ENCODE measurements around the gene BRAT1.

DNA sequence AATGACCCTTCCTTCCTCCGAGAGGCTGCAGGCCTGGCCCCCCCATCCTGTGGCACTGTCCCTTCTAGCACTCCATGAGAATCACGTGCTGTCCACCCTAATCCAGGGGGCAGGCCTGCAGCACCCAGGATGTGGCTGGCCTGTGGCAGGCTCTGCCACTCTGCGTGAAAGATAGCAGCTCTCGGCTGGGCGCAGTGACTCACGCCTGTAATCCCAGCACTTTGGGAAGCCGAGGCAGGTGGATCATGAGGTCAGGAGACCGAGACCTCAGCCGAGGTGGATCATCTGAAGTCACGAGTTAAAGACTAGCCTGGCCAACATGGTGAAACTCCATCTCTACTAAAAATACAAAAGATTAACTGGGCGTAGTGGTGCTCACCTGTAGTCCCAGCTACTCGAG is 54.6 kb downstream of the BRAT1 start:
- no peak for TF ChIP-seq POLR2A (IDR thresholded peaks at IDR 0.05)
- TF ChIP-seq, protein P1, sequence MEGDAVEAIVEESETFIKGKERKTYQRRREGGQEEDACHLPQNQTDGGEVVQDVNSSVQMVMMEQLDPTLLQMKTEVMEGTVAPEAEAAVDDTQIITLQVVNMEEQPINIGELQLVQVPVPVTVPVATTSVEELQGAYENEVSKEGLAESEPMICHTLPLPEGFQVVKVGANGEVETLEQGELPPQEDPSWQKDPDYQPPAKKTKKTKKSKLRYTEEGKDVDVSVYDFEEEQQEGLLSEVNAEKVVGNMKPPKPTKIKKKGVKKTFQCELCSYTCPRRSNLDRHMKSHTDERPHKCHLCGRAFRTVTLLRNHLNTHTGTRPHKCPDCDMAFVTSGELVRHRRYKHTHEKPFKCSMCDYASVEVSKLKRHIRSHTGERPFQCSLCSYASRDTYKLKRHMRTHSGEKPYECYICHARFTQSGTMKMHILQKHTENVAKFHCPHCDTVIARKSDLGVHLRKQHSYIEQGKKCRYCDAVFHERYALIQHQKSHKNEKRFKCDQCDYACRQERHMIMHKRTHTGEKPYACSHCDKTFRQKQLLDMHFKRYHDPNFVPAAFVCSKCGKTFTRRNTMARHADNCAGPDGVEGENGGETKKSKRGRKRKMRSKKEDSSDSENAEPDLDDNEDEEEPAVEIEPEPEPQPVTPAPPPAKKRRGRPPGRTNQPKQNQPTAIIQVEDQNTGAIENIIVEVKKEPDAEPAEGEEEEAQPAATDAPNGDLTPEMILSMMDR (IDR thresholded peaks at IDR 0.05): no peak
